GM19238 (cell line): Measurements from ENCODE around the gene RAB44.
"Not testable (repeated sequence)": the region's sequence is repeated elsewhere in the genome, so short reads cannot be mapped to it uniquely, and the experiment has no call there.

ENCODE experiments used
- DNase-seq: peaks from one replicate; pipeline ENCODE4 v3.0.0; 2011; ENCODE audit warnings: low spot score; ENCODE audit not compliant: insufficient read length

The RAB44 gene, protein sequence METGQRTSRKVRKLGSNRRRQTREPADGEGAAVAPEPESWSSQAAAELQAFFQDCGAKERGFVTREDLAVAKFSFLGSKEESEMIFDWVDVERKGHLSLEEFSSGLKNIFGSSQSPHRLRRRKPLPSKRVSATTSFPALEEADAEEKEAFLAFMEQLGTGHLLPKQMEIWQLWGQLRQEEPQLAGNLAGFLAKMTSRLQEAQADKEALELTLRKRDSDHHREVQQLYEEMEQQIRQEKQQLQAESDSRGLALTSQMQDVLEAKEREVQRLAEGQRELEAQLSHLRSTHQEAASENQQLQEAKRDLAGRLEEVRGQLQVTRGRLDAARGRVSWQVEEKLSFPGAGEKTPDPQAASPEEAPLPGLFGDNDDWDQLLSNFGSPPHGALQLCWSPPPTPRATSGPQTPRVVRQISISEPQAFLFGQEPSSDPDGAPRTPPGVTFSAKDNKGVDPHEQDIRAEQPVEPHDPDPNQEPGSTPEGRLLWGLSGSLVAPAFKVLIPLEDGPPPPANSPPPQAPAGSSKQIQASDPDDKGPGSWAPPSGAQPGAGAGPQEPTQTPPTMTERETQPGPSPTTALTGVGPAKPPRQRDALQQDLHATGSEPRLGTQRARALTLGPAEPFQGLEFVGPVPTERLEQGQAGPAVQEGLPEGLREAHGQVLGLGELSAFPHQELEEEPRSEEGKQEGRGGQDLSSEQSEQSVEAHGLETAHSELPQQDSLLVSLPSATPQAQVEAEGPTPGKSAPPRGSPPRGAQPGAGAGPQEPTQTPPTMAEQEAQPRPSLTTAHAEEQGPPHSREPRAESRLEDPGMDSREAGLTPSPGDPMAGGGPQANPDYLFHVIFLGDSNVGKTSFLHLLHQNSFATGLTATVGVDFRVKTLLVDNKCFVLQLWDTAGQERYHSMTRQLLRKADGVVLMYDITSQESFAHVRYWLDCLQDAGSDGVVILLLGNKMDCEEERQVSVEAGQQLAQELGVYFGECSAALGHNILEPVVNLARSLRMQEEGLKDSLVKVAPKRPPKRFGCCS

DNA sequence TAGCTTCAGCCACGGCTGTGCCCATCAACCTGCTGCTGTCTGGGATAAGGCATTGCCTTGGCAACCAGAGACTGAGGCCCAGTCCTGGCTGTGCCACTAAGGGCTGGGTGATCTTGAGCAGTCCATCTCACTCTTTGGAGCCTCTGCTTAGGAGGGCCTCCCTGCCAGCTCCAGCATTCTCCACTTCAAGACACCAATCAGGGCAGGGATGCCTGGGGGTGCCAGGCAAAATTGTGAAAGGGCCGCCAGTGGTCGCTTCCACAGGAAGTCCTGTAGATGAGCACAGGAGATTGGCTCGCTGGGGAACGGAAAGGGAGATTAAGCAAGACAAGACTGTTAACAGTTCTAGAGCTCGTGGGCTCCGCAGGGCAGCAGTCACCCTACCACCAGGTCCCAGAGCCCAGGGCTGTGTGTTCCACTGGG is at the start of gene RAB44:
Gene RAB44 (plus strand): TSS at position 346 of the 423 bp plus-strand sequence. CDS start 6,410 bp downstream, outside the sequence.
- no peak for DNase-seq

DNA sequence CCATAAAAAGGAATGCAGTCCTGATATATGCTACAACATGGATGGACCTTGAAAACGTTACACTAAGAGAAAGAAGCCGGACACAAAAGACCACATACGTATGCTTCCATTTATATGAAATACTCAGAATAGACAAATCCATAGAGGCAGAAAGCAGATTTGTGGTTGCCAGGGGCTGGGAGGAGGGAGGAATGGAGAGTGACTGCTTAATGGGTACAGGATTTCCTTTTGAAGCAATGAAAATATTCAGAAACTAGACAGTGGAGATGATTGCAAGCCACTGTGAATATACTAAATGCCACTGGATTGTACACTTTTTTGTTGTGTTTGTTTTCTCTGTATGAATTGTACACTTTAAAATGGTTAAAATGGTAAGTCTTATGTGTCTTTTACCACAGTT is 48.5 kb upstream of the RAB44 start:
- DNase-seq = no peak

DNA sequence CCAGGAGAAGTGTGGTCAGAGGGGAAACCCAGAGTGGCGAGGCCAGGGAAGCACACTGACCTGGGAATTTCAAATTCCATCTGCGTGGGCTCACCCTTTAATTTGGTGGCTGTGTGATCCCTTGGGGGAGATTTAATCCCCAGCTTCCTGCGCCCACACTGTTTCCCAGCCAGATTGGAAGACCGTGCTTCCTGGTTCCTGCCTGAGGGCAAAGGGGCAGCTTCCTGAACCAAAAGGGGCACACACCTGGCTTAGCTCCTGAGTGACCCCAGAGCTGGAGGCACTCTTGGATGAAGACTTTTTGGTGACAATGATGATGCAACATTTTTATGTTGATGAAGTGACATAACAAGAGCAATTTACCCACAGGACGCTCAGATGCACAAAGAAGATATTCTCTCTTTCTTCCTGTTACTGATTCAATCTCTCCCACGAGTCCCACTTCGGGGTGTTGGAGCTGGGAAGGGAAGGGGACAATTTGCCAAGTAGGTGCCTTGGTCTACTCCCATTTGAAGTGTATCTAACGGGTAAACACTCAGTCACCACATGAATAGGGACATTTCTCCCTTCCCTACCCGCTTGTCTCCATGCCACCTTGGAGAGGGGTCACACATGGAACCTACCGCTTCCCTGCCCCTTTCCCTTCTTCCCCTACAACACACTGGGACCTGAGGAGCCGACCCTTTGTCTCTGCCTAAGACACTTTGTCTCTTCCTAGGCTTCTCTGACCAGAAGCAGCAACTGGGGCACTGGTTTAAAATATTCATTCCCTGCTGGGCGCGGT is 47.7 kb upstream of the RAB44 start:
- no peak for DNase-seq

DNA sequence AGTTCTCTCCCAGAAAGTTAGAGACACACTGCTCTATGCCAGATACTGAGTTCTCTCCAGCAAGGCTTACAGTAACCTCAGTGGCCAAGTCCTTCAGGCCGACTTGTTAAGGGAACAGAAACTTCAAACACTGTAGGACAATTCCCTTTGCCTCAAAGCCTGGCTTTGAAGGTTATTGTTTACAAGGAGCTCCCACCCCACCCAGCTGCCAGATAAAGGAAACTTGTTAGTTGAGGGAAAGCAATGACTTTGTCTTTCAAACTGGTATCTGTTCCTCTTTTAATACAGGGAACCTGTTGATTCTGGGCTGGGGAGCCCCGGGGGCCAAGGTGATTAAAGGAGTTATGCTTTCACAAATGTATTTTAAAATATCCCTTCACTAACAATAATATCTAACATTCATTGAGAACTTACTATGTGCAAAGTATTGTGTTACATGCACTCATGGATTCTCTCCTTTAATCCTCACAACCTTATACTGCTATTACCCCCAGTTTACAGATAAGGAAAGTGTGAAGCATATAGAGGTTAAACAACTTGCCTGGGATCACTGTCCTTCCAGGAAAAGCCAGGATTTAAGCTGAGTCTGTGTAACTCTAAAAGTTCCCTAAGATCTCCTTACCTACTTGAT is 46.7 kb upstream of the RAB44 start:
- DNase-seq = peak; percentile 59

DNA sequence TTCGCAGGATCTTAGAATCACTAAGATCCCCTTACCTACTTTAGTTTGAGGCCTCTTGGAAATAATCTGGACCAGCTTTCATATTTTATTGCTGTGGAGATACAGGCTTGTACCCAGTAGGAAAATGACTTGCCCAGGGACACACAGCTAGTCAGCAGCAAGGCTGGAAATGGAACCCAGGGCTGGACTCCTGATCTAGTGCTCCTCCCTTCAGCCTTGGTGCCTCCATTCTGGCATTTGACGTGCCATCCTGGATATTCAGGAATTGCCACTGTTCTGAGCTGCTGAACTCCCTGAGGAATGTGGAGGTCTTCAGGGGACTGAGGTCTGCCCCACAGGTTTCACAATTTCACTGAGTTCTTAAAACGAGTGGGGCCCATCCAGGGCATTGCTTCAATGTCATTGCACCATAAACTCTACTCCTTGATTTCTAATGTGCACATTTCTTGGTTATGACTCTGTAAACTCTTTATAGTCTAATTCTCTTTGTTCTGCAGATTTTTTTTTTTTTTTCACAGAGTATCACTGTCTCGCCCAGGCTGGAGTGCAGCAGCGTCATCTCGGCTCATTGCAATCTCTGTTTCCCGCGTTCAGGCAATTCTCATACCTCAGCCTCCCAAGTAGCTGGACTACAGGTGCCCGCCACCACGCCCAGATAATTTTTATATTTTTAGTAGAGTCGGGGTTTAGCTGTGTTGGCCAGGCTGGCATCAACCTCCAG is 45.8 kb upstream of the RAB44 start:
- no peak for DNase-seq

DNA sequence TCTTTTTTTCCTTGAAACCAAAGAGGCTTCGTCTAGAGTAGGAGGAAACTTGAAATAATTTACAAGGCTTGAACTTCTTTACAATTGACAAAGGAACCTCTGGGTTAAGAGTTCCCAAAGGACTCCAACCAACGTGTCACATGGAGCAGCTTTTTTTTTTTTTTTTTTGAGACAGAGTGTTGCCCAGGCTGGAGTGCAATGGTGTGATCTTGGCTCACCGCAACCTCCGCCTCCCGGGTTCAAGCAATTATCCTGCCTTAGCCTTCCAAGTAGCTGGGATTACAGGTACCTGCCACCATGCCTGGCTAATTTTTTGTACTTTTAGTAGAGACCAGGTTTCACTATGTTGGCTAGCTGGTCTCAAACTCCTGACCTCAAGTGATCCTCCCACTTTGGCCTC is 43.2 kb upstream of the RAB44 start:
- not testable (repeated sequence) for DNase-seq

DNA sequence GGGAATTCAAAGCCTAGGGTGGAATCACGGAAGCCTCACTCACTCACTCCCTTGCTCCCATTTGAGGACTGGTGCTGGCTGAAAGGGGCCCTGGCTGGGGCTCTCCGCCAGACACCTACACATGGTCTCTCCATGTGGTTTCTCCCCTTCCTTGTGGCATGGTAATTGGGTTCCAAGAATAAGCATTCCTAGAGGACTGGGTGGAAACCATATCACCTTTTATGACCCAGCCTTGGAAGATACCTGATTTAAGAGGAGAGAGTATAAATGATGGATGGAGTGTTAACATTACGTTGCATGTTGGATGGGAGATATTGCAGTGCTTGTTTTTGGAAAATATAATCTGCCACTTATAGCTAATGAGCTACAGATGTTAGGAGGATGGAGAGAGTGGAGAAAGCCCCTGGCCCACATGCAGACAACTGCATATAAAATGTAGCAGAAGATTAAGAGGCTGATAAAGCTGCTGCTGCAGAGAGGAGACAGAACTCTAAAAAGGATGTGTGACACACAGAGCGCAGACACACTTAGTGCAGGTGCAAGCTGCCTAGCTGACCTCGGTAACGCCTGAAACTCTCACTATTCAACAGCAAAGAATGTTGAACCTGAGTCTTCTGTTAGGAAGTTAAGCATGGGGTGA is 42.4 kb upstream of the RAB44 start:
- no peak for DNase-seq

DNA sequence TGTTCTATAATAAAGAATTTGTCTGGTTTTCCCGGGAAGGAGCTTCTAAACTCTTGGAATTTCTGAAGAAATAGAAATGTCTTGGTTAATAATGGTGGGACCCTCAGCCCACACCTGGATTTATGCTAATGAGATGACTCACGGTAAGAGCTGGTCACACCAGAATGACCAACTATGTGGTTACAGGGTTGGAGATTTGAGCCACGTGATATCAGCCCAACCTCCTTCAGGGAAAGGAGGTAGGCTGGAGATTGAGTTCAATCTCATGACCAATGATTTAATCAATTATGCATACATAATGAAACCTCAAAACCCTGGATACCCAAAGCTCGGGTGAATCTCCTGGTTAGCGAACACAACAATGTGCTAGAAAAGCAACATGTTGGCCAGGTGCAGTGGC is 41.2 kb upstream of the RAB44 start:
- DNase-seq = no peak

DNA sequence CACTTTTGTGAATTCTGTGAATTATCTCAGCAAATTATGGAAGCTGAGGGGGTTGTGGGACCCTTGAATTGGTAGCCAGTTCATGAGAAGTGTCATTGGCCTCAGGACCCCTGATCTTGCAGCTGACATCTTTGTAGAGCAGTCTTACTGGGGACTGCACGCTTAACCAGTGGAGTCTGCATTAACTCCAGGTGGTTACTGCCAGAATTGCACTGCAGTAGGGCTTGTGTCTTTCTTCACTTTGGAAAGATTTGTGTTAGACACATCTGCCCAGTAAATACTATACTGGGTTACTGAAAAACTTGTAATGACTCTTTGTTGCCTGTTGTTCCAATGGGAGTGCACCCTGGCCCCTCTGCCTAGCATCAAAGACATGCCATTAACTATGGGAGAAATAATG is 40.4 kb upstream of the RAB44 start:
- no peak for DNase-seq

DNA sequence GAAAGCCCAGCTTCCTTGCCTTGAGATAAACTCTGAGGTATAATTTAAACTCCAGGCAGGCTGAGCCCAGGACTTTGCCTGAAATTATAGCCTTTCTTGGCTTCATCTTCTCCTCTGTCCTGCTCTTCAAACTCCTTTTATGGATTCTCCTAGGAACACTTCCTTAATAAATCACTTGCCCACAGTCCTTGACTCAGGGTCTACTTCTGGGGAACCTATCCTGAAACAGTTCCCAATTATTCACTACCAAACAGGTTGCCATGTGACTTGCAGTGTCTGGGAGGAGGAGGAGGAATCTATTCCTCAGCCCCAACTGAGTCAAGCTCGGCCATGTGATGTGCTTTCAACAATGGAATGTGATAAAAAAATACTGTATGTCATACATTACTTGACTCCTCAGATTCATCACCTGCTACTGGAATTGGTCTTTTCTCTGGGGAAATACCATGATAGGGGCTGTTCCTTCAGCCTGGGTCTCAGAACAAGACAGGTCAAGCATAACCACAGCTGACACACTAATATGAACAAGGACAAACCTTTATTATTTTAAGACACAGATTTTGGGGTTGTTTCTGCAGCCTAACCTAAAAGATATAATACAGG is 39.6 kb upstream of the RAB44 start:
- DNase-seq = no peak

DNA sequence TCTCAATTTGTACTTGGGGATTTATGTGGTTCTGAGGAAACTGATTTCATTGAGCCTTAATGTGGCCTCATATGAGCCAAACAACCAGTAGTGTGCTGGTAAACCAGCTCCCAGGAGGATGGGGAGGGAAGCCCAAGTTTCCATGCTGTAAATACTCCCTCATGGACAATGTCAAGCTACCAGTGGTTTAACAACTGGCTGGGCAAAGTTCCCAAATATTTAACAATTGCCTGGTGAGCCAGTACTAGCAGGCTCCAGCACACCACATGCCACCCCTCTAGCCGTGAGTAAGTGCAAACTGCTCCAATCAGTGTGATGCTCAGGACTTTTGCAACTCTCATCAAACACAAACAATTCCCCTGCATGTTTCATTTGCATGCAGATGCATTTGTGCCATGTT is 38.4 kb upstream of the RAB44 start:
- DNase-seq = no peak

DNA sequence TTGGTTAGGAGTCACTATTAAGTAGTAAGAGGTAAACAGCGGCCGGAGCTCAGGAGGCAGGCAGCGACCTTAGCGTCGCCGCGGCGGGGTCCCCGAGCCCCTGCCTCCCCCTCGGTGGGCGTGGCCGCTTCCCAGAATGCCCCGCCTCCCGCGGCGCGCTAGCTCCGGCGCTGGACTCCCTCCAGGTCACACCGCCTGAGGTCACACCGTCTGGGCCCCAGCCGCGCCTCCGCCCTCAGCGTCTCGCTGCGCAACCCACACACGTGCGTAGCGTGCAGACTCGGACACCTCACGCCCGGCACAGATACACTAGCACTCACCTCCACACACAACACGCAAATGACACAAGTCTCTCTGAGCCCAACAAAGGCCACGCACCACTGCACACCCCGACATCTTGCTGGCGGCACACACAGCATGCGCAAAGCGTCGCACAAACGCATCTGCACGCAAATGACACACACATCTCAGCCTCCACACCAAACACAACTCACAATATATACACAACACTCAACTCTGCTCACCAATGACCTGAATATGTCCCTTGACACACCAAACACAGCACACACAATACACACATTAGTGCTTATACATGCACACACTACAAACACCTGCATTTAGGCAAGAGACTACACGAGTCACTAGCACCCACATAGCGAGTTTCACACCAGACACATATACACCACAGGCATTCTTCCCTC is 36.7 kb upstream of the RAB44 start:
- DNase-seq = no peak

DNA sequence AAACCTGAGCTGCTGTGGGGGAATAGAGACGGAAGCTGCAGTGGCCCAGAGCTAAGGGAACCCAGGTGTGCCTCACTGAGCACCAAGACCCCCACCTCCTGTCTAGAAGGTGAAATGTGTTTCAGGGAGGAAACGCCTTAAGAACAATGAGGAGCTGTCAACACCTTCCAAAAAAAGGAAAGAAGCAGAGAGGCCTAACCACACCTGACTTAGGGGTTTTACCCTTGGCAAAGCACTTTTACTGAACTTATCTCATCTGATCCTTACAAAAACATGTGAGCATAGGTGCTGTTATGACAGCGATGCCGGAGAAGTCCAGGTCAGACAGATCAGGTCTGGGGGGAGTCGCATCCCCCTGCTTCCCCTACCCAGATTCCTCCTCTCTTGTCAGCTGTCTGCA is 35.2 kb upstream of the RAB44 start:
- DNase-seq = no peak

DNA sequence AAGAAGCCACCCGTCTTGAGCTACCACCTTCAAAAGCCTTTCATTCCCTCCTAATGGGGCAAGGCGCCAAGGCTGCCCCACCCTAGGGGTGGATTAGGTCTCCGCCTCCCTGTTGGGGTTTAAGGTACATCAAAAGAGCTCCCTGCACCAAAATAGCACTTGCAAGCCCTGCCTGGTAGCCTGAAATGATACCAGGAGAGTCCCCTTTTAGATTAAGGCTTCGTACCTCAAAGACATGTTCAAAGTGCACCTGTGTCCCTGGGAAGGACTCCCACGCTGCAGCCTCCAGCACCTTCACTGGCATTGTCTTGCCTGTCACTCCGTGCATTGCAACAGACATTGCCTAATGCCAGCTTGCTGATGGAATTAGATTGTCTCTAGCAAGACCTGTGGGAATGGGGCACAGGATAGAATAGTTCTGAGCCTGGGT is 34.8 kb upstream of the RAB44 start:
- DNase-seq = no peak

DNA sequence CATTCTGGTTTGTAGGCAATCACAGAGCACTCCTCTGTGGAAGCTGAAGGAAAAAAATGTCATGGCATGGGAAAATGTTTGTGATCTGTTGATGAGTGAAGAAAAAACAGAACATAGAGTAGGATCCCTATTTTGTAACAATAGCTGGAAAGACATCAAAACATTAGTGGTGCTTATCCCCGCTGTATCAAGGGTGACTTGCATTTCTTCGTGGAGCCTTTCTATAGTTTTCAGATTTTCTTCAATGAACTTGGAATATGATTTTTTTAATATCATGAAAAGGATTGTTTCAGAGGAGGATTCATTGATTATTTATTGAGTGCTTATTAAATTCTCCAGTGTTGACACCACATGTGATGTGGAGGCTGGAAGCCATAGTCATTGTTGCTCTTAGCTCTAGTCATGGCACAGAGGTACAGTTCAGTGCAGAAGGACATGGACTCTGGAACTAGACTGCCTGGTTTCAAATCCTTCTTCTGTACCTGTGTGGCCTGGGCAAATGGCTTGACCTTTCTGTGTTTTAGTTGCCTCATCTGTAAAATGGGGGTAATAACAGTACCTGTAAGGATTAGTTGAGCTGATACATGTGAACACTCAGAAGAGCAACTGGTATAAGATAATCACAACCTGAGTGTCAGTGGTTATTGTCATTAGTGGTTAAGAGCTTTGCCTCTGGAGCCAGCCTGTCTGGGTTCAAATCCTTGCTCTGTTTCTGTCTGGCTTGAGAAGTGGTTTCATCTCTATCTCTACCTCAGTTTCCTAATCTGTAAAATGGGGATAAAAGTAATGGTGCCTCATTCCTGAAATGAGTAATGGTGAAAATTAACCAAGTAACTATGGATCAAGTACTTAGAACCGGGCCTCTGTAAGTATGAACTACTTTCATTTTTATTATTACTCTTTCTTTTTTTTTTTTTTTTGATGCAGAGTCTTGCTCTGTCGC is 33.9 kb upstream of the RAB44 start:
- no peak for DNase-seq

DNA sequence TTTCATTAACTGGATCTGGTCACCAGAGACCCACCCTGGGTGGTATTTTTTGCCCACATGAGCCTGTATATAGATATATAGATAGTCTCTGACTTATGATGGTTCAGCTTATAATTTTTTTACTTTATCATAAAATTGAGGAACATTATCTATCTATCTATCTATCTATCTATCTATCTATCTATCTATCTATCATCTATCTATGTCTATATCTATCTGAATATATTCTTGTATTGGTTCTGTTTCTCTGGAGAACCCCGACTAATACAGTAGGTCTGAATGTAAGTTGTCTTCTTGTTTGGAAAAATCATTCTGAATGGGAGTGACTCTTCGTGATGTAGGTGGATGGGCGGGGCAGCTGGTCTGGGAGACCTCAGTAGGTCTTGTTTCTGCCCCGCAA is 32.4 kb upstream of the RAB44 start:
- no peak for DNase-seq

DNA sequence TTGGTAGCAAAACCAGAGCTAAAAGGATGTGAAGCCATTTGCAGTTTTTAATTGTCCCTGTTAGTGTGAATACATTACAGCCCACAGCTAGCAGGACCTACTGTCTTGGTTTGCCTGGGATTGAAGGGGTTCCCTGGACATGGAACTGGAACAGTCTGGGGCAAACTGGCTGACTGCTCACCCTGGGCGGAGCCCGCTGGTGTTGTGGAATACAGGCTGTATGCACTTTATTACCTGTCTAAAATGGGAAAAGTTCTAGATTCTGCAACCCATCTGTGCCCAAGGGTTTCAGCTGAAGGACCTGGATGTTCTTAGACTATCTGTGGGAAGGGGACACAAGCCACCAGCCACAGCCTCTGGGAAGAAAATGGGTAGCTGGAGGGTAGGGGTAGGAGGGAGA is 31.3 kb upstream of the RAB44 start:
- DNase-seq = no peak
